BJ (cell line): ENCODE results near the gene SNX19. TPM values are rescaled to one million over a fixed set of nuclear protein-coding genes. Genes with fewer than 3 reads are reported as not detected.

ENCODE experiments used
- CTCF ChIA-PET: fragments of 350-600 bp; formaldehyde crosslinking; extraction: SDS; loops from one replicate; lab custom pipeline; 2021; ENCODE audit warnings: antibody characterized with exemption, inconsistent platforms; lab: Yijun Ruan, JAX
- POLR2A ChIA-PET: fragments of 300-600 bp; sonication (Branson Sonifier 250); formaldehyde crosslinking; extraction: SDS; loops from one replicate; lab custom pipeline; 2021; ENCODE audit warnings: antibody characterized with exemption; lab: Charles Lee
- DNase-seq: peaks from one replicate; pipeline ENCODE4 v3.0.0-alpha.2; 2011; ENCODE audit warnings: low read depth
- H3K27me3 ChIP-seq: 2 replicates; pipeline ENCODE4 v1.6.0; 2011; ENCODE audit warnings: low read length; ENCODE audit not compliant: control insufficient read depth, insufficient read depth
- H3K36me3 ChIP-seq: 2 replicates; pipeline ENCODE4 v1.5.1; 2011; ENCODE audit warnings: low read length; ENCODE audit not compliant: control insufficient read depth, insufficient read depth
- H3K4me3 ChIP-seq: 2 replicates; pipeline ENCODE4 v1.5.1; 2011; ENCODE audit warnings: low read depth, mild to moderate bottlenecking, control low read depth, low read length
- polyA plus RNA-seq: library from polyadenylated mRNA; depleted of rRNA; stranded (reverse); fragments of >200 nt; gene quantifications from 2 replicates; pipeline ENCODE4 v1.2.3, GENCODE V29; 2011
- TF ChIP-seq, protein P1 (sequence below): IDR thresholded peaks from 2 replicates; pipeline ENCODE4 v1.5.1; 2011; ENCODE audit warnings: low read depth, mild to moderate bottlenecking, control low read depth, inconsistent platforms, low read length, moderate library complexity; ENCODE audit not compliant: insufficient read depth

The SNX19 gene
- polyA plus RNA-seq, 1 experiment: 99.9 TPM

DNA sequence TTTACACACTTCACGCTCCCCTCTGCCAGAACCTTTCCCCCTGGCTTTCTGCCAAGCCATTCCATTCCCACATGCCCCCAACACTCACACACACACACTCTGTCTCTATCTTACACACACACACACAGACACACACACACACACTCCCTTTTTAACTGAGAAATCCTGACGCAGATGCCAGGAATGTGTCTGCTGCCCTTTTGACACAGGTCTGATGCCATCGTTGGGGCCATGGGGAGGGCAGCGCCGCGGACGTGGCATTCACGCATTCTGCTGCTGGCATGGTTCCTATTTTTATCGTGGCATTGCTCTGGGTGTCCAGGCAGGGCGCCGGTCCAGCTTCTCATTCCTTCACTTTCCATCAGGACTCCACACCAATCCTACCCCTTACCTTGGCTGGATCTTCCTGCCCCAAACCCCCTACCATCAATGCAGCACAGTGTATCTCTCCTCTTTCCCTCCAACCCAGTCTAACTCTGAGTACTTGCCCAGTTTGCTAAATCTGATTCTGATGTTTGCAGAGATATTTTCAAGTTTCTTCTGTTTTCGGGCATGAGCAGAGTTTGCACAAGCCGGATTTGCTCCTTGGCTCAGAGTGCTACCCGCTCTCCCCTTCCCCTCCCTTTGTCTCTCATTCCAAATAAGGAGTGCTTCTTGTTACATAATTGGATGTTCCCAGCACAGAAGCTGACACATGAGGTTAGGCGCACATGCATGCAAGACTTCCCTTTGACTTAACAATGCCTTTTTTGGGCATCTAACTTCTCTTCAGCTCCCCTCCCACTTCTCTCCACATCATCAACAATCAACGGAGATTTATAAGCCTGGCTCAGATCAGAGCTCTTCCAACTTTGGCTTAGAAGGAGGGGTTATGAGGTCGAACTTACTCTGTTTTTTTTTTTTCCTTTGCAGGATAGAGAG, 18.8 kb downstream of the SNX19 start:
- TF ChIP-seq, protein P1, sequence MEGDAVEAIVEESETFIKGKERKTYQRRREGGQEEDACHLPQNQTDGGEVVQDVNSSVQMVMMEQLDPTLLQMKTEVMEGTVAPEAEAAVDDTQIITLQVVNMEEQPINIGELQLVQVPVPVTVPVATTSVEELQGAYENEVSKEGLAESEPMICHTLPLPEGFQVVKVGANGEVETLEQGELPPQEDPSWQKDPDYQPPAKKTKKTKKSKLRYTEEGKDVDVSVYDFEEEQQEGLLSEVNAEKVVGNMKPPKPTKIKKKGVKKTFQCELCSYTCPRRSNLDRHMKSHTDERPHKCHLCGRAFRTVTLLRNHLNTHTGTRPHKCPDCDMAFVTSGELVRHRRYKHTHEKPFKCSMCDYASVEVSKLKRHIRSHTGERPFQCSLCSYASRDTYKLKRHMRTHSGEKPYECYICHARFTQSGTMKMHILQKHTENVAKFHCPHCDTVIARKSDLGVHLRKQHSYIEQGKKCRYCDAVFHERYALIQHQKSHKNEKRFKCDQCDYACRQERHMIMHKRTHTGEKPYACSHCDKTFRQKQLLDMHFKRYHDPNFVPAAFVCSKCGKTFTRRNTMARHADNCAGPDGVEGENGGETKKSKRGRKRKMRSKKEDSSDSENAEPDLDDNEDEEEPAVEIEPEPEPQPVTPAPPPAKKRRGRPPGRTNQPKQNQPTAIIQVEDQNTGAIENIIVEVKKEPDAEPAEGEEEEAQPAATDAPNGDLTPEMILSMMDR: no peak
- no peaks in the 10 kb centered on the region for H3K27me3 ChIP-seq
- no peak overlapping the region for H3K4me3 ChIP-seq
- ChIA-PET CTCF (interaction anchor here (0.9 to 14.9 kb wide), 8 partner anchors 13 to 508 kb away, joined by 3 to 140 read pairs (median 5); partner anchors contain the start of gene SNX19), POLR2A (interaction anchor here (0.6 kb wide), 1 partner anchor 11 kb away, joined by 3 read pairs; no protein-coding TSS in a partner anchor)
- no peak for DNase-seq
- peaks cover 7% of the 10 kb centered on the region for H3K36me3 ChIP-seq

DNA sequence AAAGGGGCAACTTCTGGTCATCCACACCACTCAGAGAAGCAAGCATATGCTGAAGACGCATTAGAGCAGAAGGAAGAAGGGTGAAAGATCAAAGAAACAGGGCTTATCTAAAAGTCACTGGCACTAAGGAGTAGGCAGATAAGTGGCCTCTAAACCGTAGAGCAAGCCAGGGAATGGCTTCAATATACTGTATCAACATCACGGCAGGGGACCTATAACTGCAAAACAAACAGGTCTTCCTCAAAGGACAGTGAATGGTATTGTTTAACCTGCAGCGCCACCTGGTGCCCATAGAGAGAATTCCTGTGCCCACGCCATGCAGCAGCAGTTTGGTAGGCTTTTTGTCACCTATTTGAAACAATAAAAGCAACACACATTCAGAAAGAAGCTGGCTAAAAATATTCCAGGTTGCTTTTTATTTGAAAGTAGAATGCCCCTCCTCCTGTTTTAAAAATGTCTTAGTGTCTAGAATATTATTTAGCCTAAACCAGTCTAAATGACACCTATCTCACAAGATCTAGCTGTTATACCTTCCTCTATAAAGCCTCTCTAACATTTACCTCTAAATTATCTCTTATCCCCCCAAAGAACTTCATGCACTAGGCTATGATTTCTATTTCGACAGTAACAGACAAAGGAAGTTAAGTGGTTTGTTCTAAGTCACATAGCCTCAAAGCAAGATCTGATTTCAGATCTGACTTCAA, 21.8 kb downstream of the SNX19 start:
- CTCF ChIA-PET: interaction anchor here (0.6 to 14.9 kb wide), 20 partner anchors 8 to 951 kb away, joined by 3 to 140 read pairs (median 4); no protein-coding TSS in a partner anchor
- Histone ChIP-seq H3K36me3 (peaks cover 4% of the 10 kb centered on the region), H3K27me3 (no peaks in the 10 kb centered on the region), H3K4me3 (no peak overlapping the region)
- DNase-seq: no peak
- TF ChIP-seq, protein P1: peak; percentile 89
- POLR2A ChIA-PET: no interaction called here

DNA sequence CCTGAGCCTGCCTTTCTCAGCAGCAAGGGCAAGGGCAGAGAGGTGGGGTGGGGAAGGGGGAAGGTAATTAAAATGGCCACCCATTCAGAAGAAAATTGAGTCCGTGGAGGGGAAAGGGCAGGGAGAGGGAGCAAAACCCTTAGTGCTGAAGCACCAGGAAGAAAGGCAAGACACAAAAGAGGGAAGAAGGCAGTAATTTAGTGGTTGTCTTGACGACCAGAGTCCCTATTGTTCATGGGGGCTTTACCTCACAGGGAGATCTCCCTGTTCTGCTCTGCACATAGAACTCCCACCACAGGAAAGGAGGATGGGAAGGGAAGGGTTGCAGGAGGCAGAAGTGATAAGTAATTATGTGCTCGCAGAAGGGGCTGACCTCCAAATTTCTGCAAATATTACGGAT, 23.4 kb downstream of the SNX19 start:
- Histone ChIP-seq H3K4me3 (no peak overlapping the region), H3K27me3 (no peaks in the 10 kb centered on the region), H3K36me3 (peaks cover 4% of the 10 kb centered on the region)
- ChIA-PET POLR2A (no interaction called here), CTCF (interaction anchor here (0.8 to 14.9 kb wide), 7 partner anchors 9 to 680 kb away, joined by 3 to 140 read pairs (median 3); no protein-coding TSS in a partner anchor)
- no peak for DNase-seq
- TF ChIP-seq, protein P1: no peak

DNA sequence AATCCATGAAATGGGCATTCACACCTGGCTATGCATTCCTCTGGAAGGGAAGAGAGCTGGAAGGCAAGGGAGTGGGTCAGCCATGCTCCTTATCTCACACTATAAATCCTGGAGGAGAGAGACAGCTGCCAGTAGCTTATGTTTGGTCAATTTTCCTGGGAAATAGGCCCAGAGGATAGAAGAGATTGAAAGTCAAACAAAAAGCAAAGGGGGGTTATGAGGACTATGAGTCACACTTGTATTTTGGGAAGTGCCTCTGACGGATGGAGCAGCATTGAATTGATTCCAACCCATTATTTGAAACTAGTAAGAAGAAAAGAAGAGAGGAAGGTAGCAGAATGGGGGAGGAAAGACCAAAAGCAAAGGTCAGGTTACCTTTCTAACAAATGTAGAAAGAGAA, 25.0 kb downstream of the SNX19 start:
- Histone ChIP-seq H3K36me3 (peaks cover 4% of the 10 kb centered on the region), H3K4me3 (no peak overlapping the region), H3K27me3 (no peaks in the 10 kb centered on the region)
- TF ChIP-seq, protein P1: no peak
- ChIA-PET POLR2A (no interaction called here), CTCF (interaction anchor here (0.8 to 1.7 kb wide), 3 partner anchors 29 to 459 kb away, joined by 3 to 7 read pairs (median 5); no protein-coding TSS in a partner anchor)
- DNase-seq: no peak
